OCI-LY3 (cell line): ENCODE results near the gene TMEM200C.
A peak's percentile ranks its signal among the peaks of the same experiment; 100 is the strongest.

Source experiments
- CTCF ChIP-seq: fragments of 200-600, 300-600 bp; sonication (generic); IDR thresholded peaks from 2 replicates; pipeline ENCODE4 v1.5.1; 2014; ENCODE audit warnings: antibody characterized with exemption, low read length, low read depth
- EZH2phosphoT487 ChIP-seq: fragments of 200-600 bp; shearing (Covaris generic); IDR thresholded peaks from 2 replicates; pipeline ENCODE4 v1.6.1; 2018; ENCODE audit warnings: antibody characterized with exemption, mixed run types, low read depth

- TF ChIP-seq CTCF (peak; percentile 71), EZH2phosphoT487 (no peak)
Observed at GRCh38 chr18:5879479-5879882, 15.8 kb downstream of the TMEM200C start.
